ENCODE results near the gene ZNF664.

DNA sequence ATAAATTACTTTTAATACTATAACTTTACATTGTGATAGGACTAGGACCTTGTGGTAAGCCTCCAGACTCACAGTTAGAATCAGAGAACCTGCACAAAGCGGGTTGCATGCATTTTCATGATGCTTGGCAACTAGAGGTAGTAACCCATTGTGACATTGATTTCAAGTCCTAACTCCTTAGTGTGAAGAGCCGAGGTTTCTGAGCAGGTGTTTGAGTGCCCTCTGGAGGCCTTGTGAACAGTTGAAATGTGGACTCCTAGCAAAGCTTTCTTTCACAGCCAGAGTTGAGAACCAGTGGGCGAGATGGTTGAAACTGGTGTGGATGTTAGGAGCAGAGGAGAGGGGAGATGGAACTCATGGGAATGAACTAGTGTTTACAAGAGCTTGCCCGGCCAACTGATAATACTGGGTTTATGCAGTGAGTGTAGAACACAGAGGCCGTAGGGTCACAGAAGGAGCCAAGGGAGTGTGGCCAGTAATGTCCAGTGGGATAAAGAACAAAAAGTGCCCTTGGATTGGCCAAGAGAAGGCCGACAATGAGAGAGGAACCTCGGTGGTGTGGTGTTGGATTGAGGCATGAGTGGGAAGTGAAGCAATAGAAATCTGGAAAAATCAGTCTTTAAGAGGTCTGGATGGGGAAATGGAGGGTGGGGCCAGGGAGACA lies 10.9 kb downstream of the ZNF664 start:
- no peak for TF ChIP-seq MEF2A (IDR thresholded peaks at IDR 0.05; ENCODE audit: control insufficient read depth, low read depth, low read length)
- TF ChIP-seq, protein P1, sequence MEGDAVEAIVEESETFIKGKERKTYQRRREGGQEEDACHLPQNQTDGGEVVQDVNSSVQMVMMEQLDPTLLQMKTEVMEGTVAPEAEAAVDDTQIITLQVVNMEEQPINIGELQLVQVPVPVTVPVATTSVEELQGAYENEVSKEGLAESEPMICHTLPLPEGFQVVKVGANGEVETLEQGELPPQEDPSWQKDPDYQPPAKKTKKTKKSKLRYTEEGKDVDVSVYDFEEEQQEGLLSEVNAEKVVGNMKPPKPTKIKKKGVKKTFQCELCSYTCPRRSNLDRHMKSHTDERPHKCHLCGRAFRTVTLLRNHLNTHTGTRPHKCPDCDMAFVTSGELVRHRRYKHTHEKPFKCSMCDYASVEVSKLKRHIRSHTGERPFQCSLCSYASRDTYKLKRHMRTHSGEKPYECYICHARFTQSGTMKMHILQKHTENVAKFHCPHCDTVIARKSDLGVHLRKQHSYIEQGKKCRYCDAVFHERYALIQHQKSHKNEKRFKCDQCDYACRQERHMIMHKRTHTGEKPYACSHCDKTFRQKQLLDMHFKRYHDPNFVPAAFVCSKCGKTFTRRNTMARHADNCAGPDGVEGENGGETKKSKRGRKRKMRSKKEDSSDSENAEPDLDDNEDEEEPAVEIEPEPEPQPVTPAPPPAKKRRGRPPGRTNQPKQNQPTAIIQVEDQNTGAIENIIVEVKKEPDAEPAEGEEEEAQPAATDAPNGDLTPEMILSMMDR (IDR thresholded peaks at IDR 0.05 in 2 of 3, conservative IDR thresholded peaks at IDR 0.05 in 1 of 3; ENCODE audit: insufficient read depth in 2 of 3, low read depth in 1 of 3, low read length in 3 of 3) = peak; percentile 73 to 87 (median 80)
- TF ChIP-seq SMARCE1 (IDR thresholded peaks at IDR 0.05) = no peak
- no peak for TF ChIP-seq SP2 (IDR thresholded peaks at IDR 0.05; ENCODE audit: extremely low read depth, low read depth, low read length, poor library complexity, severe bottlenecking)
- no peak for TF ChIP-seq CBFB (CRISPR knock-in tag; IDR thresholded peaks at IDR 0.05)
- TF ChIP-seq NFATC3 (IDR thresholded peaks at IDR 0.05) = no peak
- TF ChIP-seq, protein P2, sequence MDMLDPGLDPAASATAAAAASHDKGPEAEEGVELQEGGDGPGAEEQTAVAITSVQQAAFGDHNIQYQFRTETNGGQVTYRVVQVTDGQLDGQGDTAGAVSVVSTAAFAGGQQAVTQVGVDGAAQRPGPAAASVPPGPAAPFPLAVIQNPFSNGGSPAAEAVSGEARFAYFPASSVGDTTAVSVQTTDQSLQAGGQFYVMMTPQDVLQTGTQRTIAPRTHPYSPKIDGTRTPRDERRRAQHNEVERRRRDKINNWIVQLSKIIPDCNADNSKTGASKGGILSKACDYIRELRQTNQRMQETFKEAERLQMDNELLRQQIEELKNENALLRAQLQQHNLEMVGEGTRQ (CRISPR knock-in tag; IDR thresholded peaks at IDR 0.05) = no peak
- TF ChIP-seq SP1 (CRISPR knock-in tag; IDR thresholded peaks at IDR 0.05) = no peak
- no peak for TF ChIP-seq MNT (conservative IDR thresholded peaks at IDR 0.05)
- no peak for TF ChIP-seq CEBPB (tag; IDR thresholded peaks at IDR 0.05)
- TF ChIP-seq TBP (optimal IDR thresholded peaks at IDR 0.05; ENCODE audit: low read depth, low read length) = no peak
- TF ChIP-seq, protein P3, sequence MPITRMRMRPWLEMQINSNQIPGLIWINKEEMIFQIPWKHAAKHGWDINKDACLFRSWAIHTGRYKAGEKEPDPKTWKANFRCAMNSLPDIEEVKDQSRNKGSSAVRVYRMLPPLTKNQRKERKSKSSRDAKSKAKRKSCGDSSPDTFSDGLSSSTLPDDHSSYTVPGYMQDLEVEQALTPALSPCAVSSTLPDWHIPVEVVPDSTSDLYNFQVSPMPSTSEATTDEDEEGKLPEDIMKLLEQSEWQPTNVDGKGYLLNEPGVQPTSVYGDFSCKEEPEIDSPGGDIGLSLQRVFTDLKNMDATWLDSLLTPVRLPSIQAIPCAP (CRISPR knock-in tag; IDR thresholded peaks at IDR 0.05; ENCODE audit: borderline replicate concordance) = no peak
- no peak for TF ChIP-seq ELF1 (tag; IDR thresholded peaks at IDR 0.05)
